ENCODE results near the gene RRAS2. TPM values are rescaled to one million over a fixed set of nuclear protein-coding genes. Genes with fewer than 3 reads are reported as not detected.
"Not testable (repeated sequence)": the region's sequence is repeated elsewhere in the genome, so short reads cannot be mapped to it uniquely, and the experiment has no call there.

Gene RRAS2
- total RNA-seq, 1 experiment from 2014 or later = 78.0 TPM

- DNase-seq (ENCODE audit: low spot score); in situ Hi-C loops (cut with HindIII; ENCODE audit: low sequenced_read_pairs): not testable (repeated sequence)
These were observed 14.0 kb downstream of the RRAS2 start for GRCh38 chr11:14345016-14345415.

- in situ Hi-C loops (cut with HindIII; ENCODE audit: low sequenced_read_pairs) = no loop called here
These were observed 16.1 kb downstream of the RRAS2 start for GRCh38 chr11:14342906-14343305.

GRCh38 chr11:14341968-14342367 is 17.0 kb downstream of the RRAS2 start:
- no peak for DNase-seq (ENCODE audit: low spot score)
- in situ Hi-C loops (cut with HindIII; ENCODE audit: low sequenced_read_pairs) = no loop called here

More at GRCh38 chr11:14342906-14343305, 16.1 kb downstream of the RRAS2 start:
- DNase-seq (ENCODE audit: low spot score) = no peak

- in situ Hi-C loops (cut with HindIII; ENCODE audit: low sequenced_read_pairs) = no loop called here
- no peak for DNase-seq (ENCODE audit: low spot score)
These were observed 18.3 kb downstream of the RRAS2 start for GRCh38 chr11:14340721-14341120.

- DNase-seq (ENCODE audit: low spot score) = no peak
- in situ Hi-C loops (cut with HindIII; ENCODE audit: low sequenced_read_pairs) = no loop called here
These were observed 19.6 kb downstream of the RRAS2 start for GRCh38 chr11:14339356-14339755.

GRCh38 chr11:14336507-14337503 is 22.2 kb downstream of the RRAS2 start:
- no peak for DNase-seq (ENCODE audit: low spot score)
- in situ Hi-C loops (cut with HindIII; ENCODE audit: low sequenced_read_pairs) = no loop called here

- in situ Hi-C loops (cut with HindIII; ENCODE audit: low sequenced_read_pairs) = no loop called here
- DNase-seq (ENCODE audit: low spot score) = no peak
These were observed 23.3 kb downstream of the RRAS2 start for GRCh38 chr11:14335712-14336111.

- in situ Hi-C loops (cut with HindIII; ENCODE audit: low sequenced_read_pairs) = no loop called here
- DNase-seq (ENCODE audit: low spot score) = no peak
These were observed 24.1 kb downstream of the RRAS2 start for GRCh38 chr11:14334893-14335292.

GRCh38 chr11:14334192-14334591 is 24.8 kb downstream of the RRAS2 start:
- in situ Hi-C loops (cut with HindIII; ENCODE audit: low sequenced_read_pairs) = no loop called here
- DNase-seq (ENCODE audit: low spot score) = no peak

GRCh38 chr11:14331476-14332136 is 27.4 kb downstream of the RRAS2 start:
- in situ Hi-C loops (cut with HindIII; ENCODE audit: low sequenced_read_pairs) = no loop called here
- DNase-seq (ENCODE audit: low spot score) = no peak

GRCh38 chr11:14330881-14331280 is 28.1 kb downstream of the RRAS2 start:
- in situ Hi-C loops (cut with HindIII; ENCODE audit: low sequenced_read_pairs) = no loop called here
- no peak for DNase-seq (ENCODE audit: low spot score)

GRCh38 chr11:14329702-14330101 is 29.3 kb downstream of the RRAS2 start:
- in situ Hi-C loops (cut with HindIII; ENCODE audit: low sequenced_read_pairs) = no loop called here

GRCh38 chr11:14327116-14327515 is 31.9 kb downstream of the RRAS2 start:
- in situ Hi-C loops (cut with HindIII; ENCODE audit: low sequenced_read_pairs) = no loop called here
- DNase-seq (ENCODE audit: low spot score) = no peak

More at GRCh38 chr11:14329702-14330101, 29.3 kb downstream of the RRAS2 start:
- no peak for DNase-seq (ENCODE audit: low spot score)

GRCh38 chr11:14323118-14323676 is 35.8 kb downstream of the RRAS2 start:
- no peak for DNase-seq (ENCODE audit: low spot score)
- in situ Hi-C loops (cut with HindIII; ENCODE audit: low sequenced_read_pairs) = no loop called here

GRCh38 chr11:14322510-14322909 is 36.5 kb downstream of the RRAS2 start:
- in situ Hi-C loops (cut with HindIII; ENCODE audit: low sequenced_read_pairs) = no loop called here

GRCh38 chr11:14320020-14320419 is 39.0 kb downstream of the RRAS2 start:
- DNase-seq (ENCODE audit: low spot score) = no peak
- in situ Hi-C loops (cut with HindIII; ENCODE audit: low sequenced_read_pairs) = no loop called here

More at GRCh38 chr11:14322510-14322909, 36.5 kb downstream of the RRAS2 start:
- DNase-seq (ENCODE audit: low spot score) = no peak

- no peak for DNase-seq (ENCODE audit: low spot score)
- in situ Hi-C loops (cut with HindIII; ENCODE audit: low sequenced_read_pairs) = no loop called here
These were observed 40.4 kb downstream of the RRAS2 start for GRCh38 chr11:14318581-14318981.

GRCh38 chr11:14317659-14318325 is 41.2 kb downstream of the RRAS2 start:
- in situ Hi-C loops (cut with HindIII; ENCODE audit: low sequenced_read_pairs) = no loop called here
- DNase-seq (ENCODE audit: low spot score) = no peak

- in situ Hi-C loops (cut with HindIII; ENCODE audit: low sequenced_read_pairs) = no loop called here
- no peak for DNase-seq (ENCODE audit: low spot score)
These were observed 43.9 kb downstream of the RRAS2 start for GRCh38 chr11:14315130-14315529.
